Esophagus squamous epithelium (tissue), 5 donors: ENCODE results near the gene ADGRD1. TPM values are rescaled to one million over a fixed set of nuclear protein-coding genes. Genes with fewer than 3 reads are reported as not detected.

Experiments used
- DNase-seq: peaks from one replicate; lab custom pipeline; 2025; lab: John Stamatoyannopoulos, UW
- H3K27ac ChIP-seq, 4 donors: fragments of 200-600 bp; sonication (generic); one replicate each; pipeline ENCODE4 v1.5.1; 2016 to 2019; ENCODE audit warnings: mild to moderate bottlenecking in 1 of 4
- H3K27me3 ChIP-seq, 4 donors: fragments of 200-600 bp; sonication (generic); 1 replicate in 3 of 4; 2 replicates in 1 of 4; pipeline versions ENCODE4 v1.5.1 to v1.6.0; 2017 to 2021; ENCODE audit warnings: antibody characterized with exemption in 1 of 4
- H3K36me3 ChIP-seq, 3 donors: fragments of 200-600 bp; sonication (generic); one replicate each; pipeline ENCODE4 v1.5.1; 2016 to 2019
- H3K4me1 ChIP-seq, 3 donors: fragments of 200-600 bp; sonication (generic); one replicate each; pipeline ENCODE4 v1.5.1; 2017 to 2019
- H3K4me3 ChIP-seq, 4 donors: fragments of 200-600 bp; sonication (generic); 1 replicate in 3 of 4; 2 replicates in 1 of 4; pipeline ENCODE4 v1.5.1; 2016 to 2019; ENCODE audit warnings: mild to moderate bottlenecking in 2 of 4, moderate library complexity in 1 of 4
- H3K9me3 ChIP-seq, 3 donors: fragments of 200-600 bp; sonication (generic); one replicate each; pipeline ENCODE4 v1.5.1; 2016 to 2019
- CTCF ChIP-seq, 6 experiments: fragments of 450-650 bp in 4 of 6; fragments of 200-600 bp in 2 of 6; sonication (generic) in 2 of 6; IDR thresholded peaks; one replicate each; pipeline ENCODE4 v1.5.1; 2016 to 2019; ENCODE audit warnings: antibody characterized with exemption in 6 of 6, mild to moderate bottlenecking in 4 of 6, moderate library complexity in 4 of 6
- POLR2A ChIP-seq, 4 donors: fragments of 450-650 bp; IDR thresholded peaks; one replicate each; pipeline ENCODE4 v1.6.1; 2017; ENCODE audit warnings: antibody characterized with exemption in 4 of 4, mild to moderate bottlenecking in 4 of 4, moderate library complexity in 3 of 4
- WGBS, 2 donors: methylation state at CpG; one replicate each; pipeline ENCODE4 v1.1.5; 2018; 5-methylcytosine and 5-hydroxymethylcytosine counted together
- intact Hi-C: fragments of 100-400 bp; cut with DNase I; formaldehyde crosslinking; loops from one replicate; pipeline ENCODE4 v1.15.0; 2022
- total RNA-seq, 4 donors: library from RNA; depleted of rRNA; stranded (reverse); fragments of >200 nt; gene quantifications; one replicate each; pipeline ENCODE4 v1.1.0, GENCODE V29; 2016
- donor health status: DM: yes; HTN: yes; CAD: no.

Gene ADGRD1
- total RNA-seq, 4 donors from 2014 or later = 2.2 to 28.2 (median 8.8) TPM

GRCh38 chr12:130968611-130969010, 14.9 kb downstream of the ADGRD1 start:
- no peaks in the 10 kb centered on the region for H3K27me3 ChIP-seq
- no peak for TF ChIP-seq CTCF (IDR thresholded peaks at IDR 0.05)
- no peak for TF ChIP-seq POLR2A (IDR thresholded peaks at IDR 0.05)
- no peak overlapping the region for H3K27ac ChIP-seq
- no peak overlapping the region for H3K4me3 ChIP-seq
- WGBS, 2 donors = 78 to 85% methylated on average over 5 to 7 of the region's 7 CpGs
- DNase-seq = no peak
- intact Hi-C loops = no loop called here
- H3K9me3 ChIP-seq = no peaks in the 10 kb centered on the region
- H3K36me3 ChIP-seq = no peaks in the 10 kb centered on the region
- peaks cover 0 to 24% (median 0%) of the 10 kb centered on the region in 3 donors for H3K4me1 ChIP-seq

GRCh38 chr12:130969223-130969622, 15.5 kb downstream of the ADGRD1 start:
- no peak for TF ChIP-seq POLR2A (IDR thresholded peaks at IDR 0.05)
- no peak for TF ChIP-seq CTCF (IDR thresholded peaks at IDR 0.05)
- Histone ChIP-seq H3K27me3 (no peaks in the 10 kb centered on the region), H3K36me3 (no peaks in the 10 kb centered on the region), H3K4me1 (peaks cover 0 to 24% (median 0%) of the 10 kb centered on the region in 3 donors), H3K27ac (no peak overlapping the region), H3K4me3 (no peak overlapping the region), H3K9me3 (no peaks in the 10 kb centered on the region)
- 72 to 75% methylated on average over 7 of the region's 7 CpGs for WGBS, 2 donors
- intact Hi-C loops = no loop called here
- DNase-seq = no peak

GRCh38 chr12:130970165-130970907, 16.6 kb downstream of the ADGRD1 start:
- intact Hi-C loops = no loop called here
- TF ChIP-seq CTCF (IDR thresholded peaks at IDR 0.05) = no peak
- no peak for TF ChIP-seq POLR2A (IDR thresholded peaks at IDR 0.05)
- Histone ChIP-seq H3K9me3 (no peaks in the 10 kb centered on the region), H3K27me3 (no peaks in the 10 kb centered on the region), H3K27ac (no peak overlapping the region), H3K4me1 (peaks cover 0 to 24% (median 0%) of the 10 kb centered on the region in 3 donors), H3K36me3 (no peaks in the 10 kb centered on the region), H3K4me3 (no peak overlapping the region)
- no peak for DNase-seq
- 57 to 69% methylated on average over 11 to 12 of the region's 15 CpGs for WGBS, 2 donors

- Histone ChIP-seq H3K4me3 (no peak overlapping the region), H3K27me3 (no peaks in the 10 kb centered on the region), H3K36me3 (no peaks in the 10 kb centered on the region), H3K4me1 (peaks cover 0 to 19% (median 0%) of the 10 kb centered on the region in 3 donors), H3K27ac (no peak overlapping the region), H3K9me3 (no peaks in the 10 kb centered on the region)
- intact Hi-C loops = no loop called here
- 63 to 77% methylated on average over 10 of the region's 10 CpGs for WGBS, 2 donors
- no peak for DNase-seq
- TF ChIP-seq POLR2A (IDR thresholded peaks at IDR 0.05) (no peak), CTCF (IDR thresholded peaks at IDR 0.05) (no peak)
Measured at GRCh38 chr12:130970908-130971233, 17.2 kb downstream of the ADGRD1 start.

GRCh38 chr12:130971925-130972585, 18.3 kb downstream of the ADGRD1 start:
- H3K9me3 ChIP-seq = no peaks in the 10 kb centered on the region
- TF ChIP-seq CTCF (IDR thresholded peaks at IDR 0.05) (no peak), POLR2A (IDR thresholded peaks at IDR 0.05) (no peak)
- DNase-seq = no peak
- intact Hi-C loops = no loop called here
- no peak overlapping the region for H3K4me3 ChIP-seq
- H3K27me3 ChIP-seq = no peaks in the 10 kb centered on the region
- peaks cover 0 to 17% (median 0%) of the 10 kb centered on the region in 3 donors for H3K4me1 ChIP-seq
- peak overlapping the region in 3 of 4 donors; percentile 57 to 74 (median 72) for H3K27ac ChIP-seq
- 58 to 60% methylated on average over 15 of the region's 15 CpGs for WGBS, 2 donors
- H3K36me3 ChIP-seq = no peaks in the 10 kb centered on the region
